ENCODE data around the gene ALLC. TPM values are rescaled to one million over a fixed set of nuclear protein-coding genes. Genes with fewer than 3 reads are reported as not detected.
"Not testable (repeated sequence)": the region's sequence is repeated elsewhere in the genome, so short reads cannot be mapped to it uniquely, and the experiment has no call there.

ALLC gene
- total RNA-seq, 1 experiment from 2014 or later, result not detected

DNA sequence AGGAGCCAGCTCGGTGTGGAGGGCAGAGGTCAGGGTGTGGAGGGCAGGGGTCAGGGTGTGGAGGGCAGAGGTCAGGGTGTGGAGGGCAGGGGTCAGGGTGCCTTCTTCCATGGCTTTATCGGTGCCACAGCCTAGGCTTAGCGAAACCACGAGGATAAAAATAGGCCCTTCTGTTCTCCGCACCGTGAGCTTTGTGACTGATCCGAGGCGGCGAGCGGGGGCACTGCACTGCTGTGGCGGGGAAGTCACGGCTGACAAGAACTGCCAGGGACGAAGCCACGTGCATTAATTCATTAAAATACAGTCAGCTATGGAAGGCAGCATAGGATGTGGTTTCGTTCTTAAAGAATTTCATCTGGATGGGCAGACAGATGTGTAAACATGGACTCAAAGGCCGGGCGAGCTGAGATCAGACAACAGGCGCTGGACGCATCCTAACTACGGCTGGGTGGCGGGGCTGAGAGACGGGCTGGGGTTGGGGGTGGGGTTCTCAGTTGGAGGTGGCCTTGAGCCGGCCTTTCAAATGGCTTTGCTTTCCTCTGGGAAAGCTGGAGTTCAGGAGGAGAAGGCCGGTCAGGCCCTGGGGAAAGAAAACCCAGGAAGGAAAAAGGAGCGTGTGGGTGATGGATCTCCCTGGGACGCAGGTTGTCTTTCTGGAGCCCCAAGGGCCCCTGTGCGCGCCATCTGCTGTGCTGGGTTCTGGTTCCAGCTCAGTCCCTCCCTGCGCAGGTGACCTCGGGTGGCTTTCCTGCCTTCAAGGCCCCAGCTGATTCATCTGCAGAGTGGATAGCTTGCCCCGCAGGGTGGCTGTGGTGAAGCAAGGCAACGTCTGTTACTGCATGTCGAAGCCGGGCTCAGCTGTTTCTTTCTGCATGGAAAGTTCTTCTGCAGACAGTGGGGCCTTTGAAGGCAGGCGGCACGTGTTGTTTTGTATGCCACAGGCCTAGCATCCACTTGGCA lies 958 bp upstream of the ALLC start:
- Histone ChIP-seq H3K36me3 (ENCODE audit: control insufficient read depth, insufficient read depth, low read length) (no peaks in the 10 kb centered on the region), H3K4me1 (0 out of 2 replicates have a peak, but pooled peaks cover 3% of the 10 kb centered on the region), H3K27me3 (replicated peaks; ENCODE audit: control insufficient read depth, insufficient read depth, low read length) (no peaks in the 10 kb centered on the region), H3K9me3 (no peaks in the 10 kb centered on the region), H3K4me3 (ENCODE audit: low read depth, low read length) (no peak overlapping the region)
- H3K4me3 Mint-ChIP-seq (ENCODE audit: unreplicated experiment), result no peak overlapping the region
- H3K27me3 Mint-ChIP-seq (ENCODE audit: insufficient read depth, unreplicated experiment), result no peaks in the 10 kb centered on the region
- H3K36me3 Mint-ChIP-seq (ENCODE audit: insufficient read depth, unreplicated experiment), result no peaks in the 10 kb centered on the region
- ChIA-PET CTCF (interaction anchor here (0.7 kb wide), 1 partner anchor 291 kb away, joined by 7 read pairs; no protein-coding TSS in a partner anchor), POLR2A (no interaction called here)
- intact Hi-C loops (cut with micrococcal nuclease; ENCODE audit: unreplicated experiment), result no loop called here
- DNase-seq, result no peak
- no peaks in the 10 kb centered on the region for H3K4me1 Mint-ChIP-seq (ENCODE audit: low read depth, unreplicated experiment)
- BruUV-seq (replicated peaks), result no TSS peak
- TF ChIP-seq, protein P1, sequence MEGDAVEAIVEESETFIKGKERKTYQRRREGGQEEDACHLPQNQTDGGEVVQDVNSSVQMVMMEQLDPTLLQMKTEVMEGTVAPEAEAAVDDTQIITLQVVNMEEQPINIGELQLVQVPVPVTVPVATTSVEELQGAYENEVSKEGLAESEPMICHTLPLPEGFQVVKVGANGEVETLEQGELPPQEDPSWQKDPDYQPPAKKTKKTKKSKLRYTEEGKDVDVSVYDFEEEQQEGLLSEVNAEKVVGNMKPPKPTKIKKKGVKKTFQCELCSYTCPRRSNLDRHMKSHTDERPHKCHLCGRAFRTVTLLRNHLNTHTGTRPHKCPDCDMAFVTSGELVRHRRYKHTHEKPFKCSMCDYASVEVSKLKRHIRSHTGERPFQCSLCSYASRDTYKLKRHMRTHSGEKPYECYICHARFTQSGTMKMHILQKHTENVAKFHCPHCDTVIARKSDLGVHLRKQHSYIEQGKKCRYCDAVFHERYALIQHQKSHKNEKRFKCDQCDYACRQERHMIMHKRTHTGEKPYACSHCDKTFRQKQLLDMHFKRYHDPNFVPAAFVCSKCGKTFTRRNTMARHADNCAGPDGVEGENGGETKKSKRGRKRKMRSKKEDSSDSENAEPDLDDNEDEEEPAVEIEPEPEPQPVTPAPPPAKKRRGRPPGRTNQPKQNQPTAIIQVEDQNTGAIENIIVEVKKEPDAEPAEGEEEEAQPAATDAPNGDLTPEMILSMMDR (IDR thresholded peaks at IDR 0.05; ENCODE audit: insufficient read depth in 1 of 2, low read depth in 1 of 2, low read length in 1 of 2, severe bottlenecking in 1 of 2, unreplicated experiment in 1 of 2), result no peak
- H3K9me3 Mint-ChIP-seq (ENCODE audit: unreplicated experiment), result no peaks in the 10 kb centered on the region
- H3K27ac Mint-ChIP-seq (ENCODE audit: unreplicated experiment), result no peak overlapping the region

DNA sequence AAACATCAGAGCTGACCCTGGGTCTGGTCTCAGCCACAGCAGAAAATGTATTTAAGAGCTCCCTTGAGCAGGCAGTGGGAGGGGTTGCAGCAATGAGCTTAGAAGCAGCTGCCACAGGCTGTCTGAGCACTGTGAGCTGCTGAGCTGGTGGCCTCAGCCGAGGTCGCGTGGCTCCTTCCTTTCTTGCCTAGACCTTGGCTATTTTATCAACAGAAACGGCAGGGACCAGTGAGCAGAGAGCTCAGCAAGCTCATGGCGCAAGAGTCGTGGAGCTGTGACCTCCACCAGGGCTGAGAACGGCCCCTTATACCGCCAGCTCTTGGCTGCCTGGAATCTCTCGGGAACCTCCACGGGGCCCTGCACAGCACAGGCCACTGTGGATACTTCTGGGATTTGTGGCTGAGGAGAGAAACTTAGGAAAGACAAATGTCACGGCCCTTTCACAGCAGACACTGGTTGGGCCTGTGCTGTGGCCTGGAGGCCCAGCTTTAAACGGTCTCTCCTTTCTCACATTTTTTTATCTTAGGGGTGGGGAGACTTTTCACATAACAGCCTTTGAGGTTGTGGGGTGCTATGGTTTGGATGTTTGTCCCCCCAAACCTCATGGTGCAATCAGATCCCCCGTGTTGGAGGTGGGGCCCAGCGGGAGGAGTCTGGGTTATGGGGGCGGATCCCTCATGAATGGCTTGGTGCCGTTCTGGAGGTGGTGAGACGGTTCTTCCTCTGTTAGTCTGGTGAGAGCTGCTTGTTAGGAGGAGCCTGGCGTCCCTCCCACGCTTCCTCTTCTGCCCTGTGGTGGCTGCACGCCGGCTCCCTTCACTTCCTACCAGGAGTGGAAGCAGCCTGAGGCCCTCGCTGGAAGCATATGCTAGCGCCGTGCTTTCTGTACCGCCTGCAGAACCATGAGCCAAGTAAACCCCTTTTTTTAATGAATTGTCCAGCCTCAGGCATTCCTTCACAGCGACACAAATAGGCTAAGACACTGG lies 1.7 kb downstream of the ALLC start:
- no peaks in the 10 kb centered on the region for H3K4me1 Mint-ChIP-seq (ENCODE audit: low read depth, unreplicated experiment)
- Histone ChIP-seq H3K27me3 (replicated peaks; ENCODE audit: control insufficient read depth, insufficient read depth, low read length) (no peaks in the 10 kb centered on the region), H3K4me1 (no peaks in the 10 kb centered on the region), H3K36me3 (ENCODE audit: control insufficient read depth, insufficient read depth, low read length) (no peaks in the 10 kb centered on the region), H3K4me3 (ENCODE audit: low read depth, low read length) (no peak overlapping the region), H3K9me3 (no peaks in the 10 kb centered on the region)
- no peak for DNase-seq
- H3K4me3 Mint-ChIP-seq (ENCODE audit: unreplicated experiment), result no peak overlapping the region
- TF ChIP-seq, protein P1 (IDR thresholded peaks at IDR 0.05; ENCODE audit: insufficient read depth in 1 of 2, low read depth in 1 of 2, low read length in 1 of 2, severe bottlenecking in 1 of 2, unreplicated experiment in 1 of 2), result no peak
- H3K9me3 Mint-ChIP-seq (ENCODE audit: unreplicated experiment), result no peaks in the 10 kb centered on the region
- H3K36me3 Mint-ChIP-seq (ENCODE audit: insufficient read depth, unreplicated experiment), result no peaks in the 10 kb centered on the region
- CTCF ChIA-PET, result interaction anchor here (0.9 kb wide), 1 partner anchor 32 kb away, joined by 5 read pairs; no protein-coding TSS in a partner anchor
- no TSS peak for BruUV-seq (replicated peaks)
- no peaks in the 10 kb centered on the region for H3K27me3 Mint-ChIP-seq (ENCODE audit: insufficient read depth, unreplicated experiment)
- POLR2A ChIA-PET, result no interaction called here
- intact Hi-C loops (cut with micrococcal nuclease; ENCODE audit: unreplicated experiment), result no loop called here
- H3K27ac Mint-ChIP-seq (ENCODE audit: unreplicated experiment), result no peak overlapping the region

DNA sequence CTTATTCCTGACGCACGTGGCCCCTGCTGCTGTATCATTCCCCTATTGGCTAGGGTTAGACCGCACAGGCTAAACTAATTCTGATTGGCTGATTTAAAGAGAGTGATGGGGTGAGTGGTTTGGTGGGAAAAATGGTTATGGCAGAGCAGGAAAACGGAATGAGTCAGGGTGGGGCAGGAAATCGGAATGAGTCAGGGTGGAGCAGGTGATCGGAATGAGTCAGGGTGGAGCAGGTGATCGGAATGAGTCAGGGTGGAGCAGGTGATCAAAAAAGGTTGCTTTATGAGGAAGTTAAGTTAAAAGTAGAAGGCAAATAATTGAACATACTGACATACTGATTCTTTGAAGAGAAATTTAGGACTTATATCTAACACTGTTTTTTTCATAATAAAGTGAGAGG lies 2.6 kb downstream of the ALLC start:
- not testable (repeated sequence) for H3K4me3 ChIP-seq (ENCODE audit: low read depth, low read length)

More for the DNA sequence above, 2.6 kb downstream of the ALLC start:
- DNase-seq; CTCF ChIA-PET; H3K4me1 ChIP-seq; BruUV-seq (replicated peaks); H3K4me3 Mint-ChIP-seq (ENCODE audit: unreplicated experiment); H3K27me3 Mint-ChIP-seq (ENCODE audit: insufficient read depth, unreplicated experiment); intact Hi-C loops (cut with micrococcal nuclease; ENCODE audit: unreplicated experiment); H3K9me3 ChIP-seq; H3K9me3 Mint-ChIP-seq (ENCODE audit: unreplicated experiment); POLR2A ChIA-PET; H3K4me1 Mint-ChIP-seq (ENCODE audit: low read depth, unreplicated experiment); H3K27ac Mint-ChIP-seq (ENCODE audit: unreplicated experiment); H3K36me3 Mint-ChIP-seq (ENCODE audit: insufficient read depth, unreplicated experiment); H3K27me3 ChIP-seq (replicated peaks; ENCODE audit: control insufficient read depth, insufficient read depth, low read length); H3K36me3 ChIP-seq (ENCODE audit: control insufficient read depth, insufficient read depth, low read length): not testable (repeated sequence)

All from Caco-2 (cell line).